OCI-LY7 (cell line): ENCODE results near the gene TMEM258. TPM values are rescaled to one million over a fixed set of nuclear protein-coding genes. Genes with fewer than 3 reads are reported as not detected.

Source experiments
- BruUV-seq: library from RNA; stranded (reverse); fragments of 400-500 nt; replicated peaks from 2 replicates; lab custom pipeline; 2021; lab: Mats Ljungman, UMichigan
- CTCF ChIA-PET: fragments of 300-600 bp; sonication (Branson Sonifier 250); formaldehyde crosslinking; loops from one replicate; lab custom pipeline; 2022; ENCODE audit warnings: antibody characterized with exemption; ENCODE audit not compliant: unreplicated experiment; lab: Charles Lee
- POLR2A ChIA-PET: fragments of 300-600 bp; sonication (Branson Sonifier 250); formaldehyde crosslinking; loops from one replicate; lab custom pipeline; 2022; ENCODE audit warnings: antibody characterized with exemption; lab: Charles Lee
- DNase-seq: peaks from one replicate; pipeline ENCODE4 v3.0.0-alpha.2; 2015; ENCODE audit warnings: low spot score
- H2AFZ ChIP-seq: fragments of 200-600 bp; sonication (generic), shearing (Covaris generic); 2 replicates; pipeline ENCODE4 v1.6.1; 2014; ENCODE audit warnings: mild to moderate bottlenecking, antibody characterized with exemption, low read length, moderate library complexity
- H3K27ac ChIP-seq: fragments of 200-600 bp; sonication (generic); 2 replicates; pipeline ENCODE4 v1.5.1; 2014; ENCODE audit warnings: mixed run types, low read depth, mild to moderate bottlenecking, moderate library complexity, low read length, inconsistent platforms; ENCODE audit not compliant: poor library complexity, severe bottlenecking
- H3K36me3 ChIP-seq: fragments of 200-600 bp; sonication (generic); 2 replicates; pipeline ENCODE4 v1.6.1; 2014; ENCODE audit warnings: mild to moderate bottlenecking, antibody characterized with exemption, low read length, moderate library complexity, mixed read lengths; ENCODE audit not compliant: insufficient read depth
- H3K4me1 ChIP-seq: fragments of 200-600 bp; sonication (generic); 2 replicates; pipeline ENCODE4 v1.5.1; 2014; ENCODE audit warnings: mild to moderate bottlenecking, low read length; ENCODE audit not compliant: insufficient read depth, poor library complexity, severe bottlenecking
- H3K4me2 ChIP-seq: fragments of 200-600 bp; sonication (generic); 2 replicates; pipeline ENCODE4 v1.6.1; 2014; ENCODE audit warnings: mild to moderate bottlenecking, low read length
- H3K4me3 ChIP-seq: fragments of 200-600 bp; sonication (generic); 2 replicates; pipeline ENCODE4 v1.5.1; 2014; ENCODE audit warnings: mild to moderate bottlenecking, low read depth, low read length; ENCODE audit not compliant: poor library complexity, severe bottlenecking
- H3K79me2 ChIP-seq: fragments of 200-600 bp; sonication (generic); 2 replicates; pipeline ENCODE4 v1.6.1; 2016; ENCODE audit warnings: low read depth, mild to moderate bottlenecking, low read length, moderate library complexity, mixed read lengths; ENCODE audit not compliant: insufficient read depth
- H3K9me2 ChIP-seq: fragments of 200-600 bp; sonication (generic); 2 replicates; pipeline ENCODE4 v1.6.1; 2016; ENCODE audit warnings: mild to moderate bottlenecking, low read length, mixed read lengths; ENCODE audit not compliant: insufficient read depth
- H3K9me3 ChIP-seq: fragments of 200-600 bp; sonication (generic); 2 replicates; pipeline ENCODE4 v1.6.1; 2014; ENCODE audit warnings: mild to moderate bottlenecking, mixed run types, low read length, mixed read lengths
- H4K20me1 ChIP-seq: fragments of 200-600 bp; sonication (generic); 2 replicates; pipeline ENCODE4 v1.6.1; 2014; ENCODE audit warnings: mild to moderate bottlenecking, antibody characterized with exemption, low read length, moderate library complexity, mixed read lengths; ENCODE audit not compliant: insufficient read depth
- CTCF ChIP-seq: fragments of 200-600 bp; sonication (generic); conservative IDR thresholded peaks from 2 replicates; pipeline ENCODE4 v1.5.1; 2014; ENCODE audit warnings: mild to moderate bottlenecking, antibody characterized with exemption, low read length, moderate library complexity, mixed read lengths
- EZH2phosphoT487 ChIP-seq: fragments of 200-600 bp; sonication (generic); IDR thresholded peaks from 2 replicates; pipeline ENCODE4 v1.6.1; 2018; ENCODE audit warnings: low read depth, borderline replicate concordance, mild to moderate bottlenecking, mixed run types, antibody characterized with exemption, low read length, moderate library complexity, mixed read lengths
- intact Hi-C: fragments of 100-400 bp; cut with micrococcal nuclease; formaldehyde crosslinking; loops from one replicate; pipeline ENCODE4 v1.10.0; 2022; ENCODE audit not compliant: unreplicated experiment
- total RNA-seq, 2 experiments: library from RNA; depleted of rRNA in 1 of 2; stranded (reverse); fragments of >200 nt in 1 of 2; shearing (Covaris generic) in 1 of 2; gene quantifications; 2 replicates each; pipeline ENCODE4 v1.2.3, GENCODE V29; 2014 to 2022

TMEM258 gene
- total RNA-seq, 2 experiments from 2014 or later: 174 TPM

DNA sequence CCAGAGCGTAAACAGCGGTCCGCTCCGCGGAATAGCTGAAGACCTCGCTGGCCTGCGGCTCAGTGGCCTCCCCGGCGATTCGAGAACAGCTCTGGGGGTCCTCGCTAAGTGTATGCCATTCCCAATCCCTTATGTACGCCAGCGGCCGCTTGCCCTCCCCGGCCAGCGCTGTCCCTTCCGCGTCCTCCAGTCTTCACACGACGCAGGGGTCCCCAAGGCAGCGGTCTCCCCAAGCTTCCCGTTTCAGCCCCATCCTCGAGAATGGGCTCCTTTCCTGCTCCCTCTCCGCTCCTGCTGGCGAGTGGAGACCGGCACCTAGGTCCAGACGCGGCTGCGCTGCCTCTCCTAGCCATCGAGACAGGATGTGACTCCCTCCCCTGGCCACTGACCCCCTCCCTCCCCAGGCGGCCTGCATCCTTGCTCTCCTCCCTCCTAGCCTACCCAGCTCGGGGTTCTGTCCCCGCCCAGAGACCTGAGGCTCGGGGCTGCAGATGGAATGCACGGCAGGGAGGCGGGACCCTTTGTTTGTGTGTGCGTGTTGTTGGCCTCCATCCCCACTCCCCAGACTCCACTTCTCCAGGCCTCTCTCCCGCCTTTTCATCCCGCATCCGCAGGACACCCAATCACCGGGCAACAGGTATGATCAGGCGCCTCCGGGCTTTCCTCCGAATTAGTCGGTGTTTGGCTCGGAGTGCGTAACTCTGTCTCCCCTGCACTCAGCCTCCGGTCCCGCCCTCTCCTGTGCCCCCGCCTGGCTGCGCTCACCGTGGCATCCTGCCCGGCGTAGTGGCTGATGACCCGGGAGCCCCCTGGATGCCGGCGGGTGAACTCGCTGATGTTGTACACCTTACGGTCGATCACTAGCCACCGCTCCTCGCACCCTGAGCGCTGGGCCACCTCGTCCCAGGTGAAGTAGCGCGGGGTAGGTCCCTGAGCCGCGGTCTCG lies 23.7 kb upstream of the TMEM258 start:
- H3K79me2 ChIP-seq: no peaks in the 10 kb centered on the region
- H3K36me3 ChIP-seq: no peaks in the 10 kb centered on the region
- H4K20me1 ChIP-seq: no peaks in the 10 kb centered on the region
- no peak for DNase-seq
- no peaks in the 10 kb centered on the region for H3K9me3 ChIP-seq
- ChIA-PET CTCF (no interaction called here), POLR2A (interaction anchor here (0.6 kb wide), 1 partner anchor 274 kb away, joined by 3 read pairs; no protein-coding TSS in a partner anchor)
- peak overlapping the region; percentile 54; the same call in 1 of the 2 replicates for H3K4me2 ChIP-seq
- TF ChIP-seq EZH2phosphoT487 (no peak), CTCF (no peak)
- H3K9me2 ChIP-seq: no peaks in the 10 kb centered on the region
- no peak overlapping the region for H2AFZ ChIP-seq
- no peak overlapping the region for H3K4me3 ChIP-seq
- H3K27ac ChIP-seq: no peak overlapping the region
- intact Hi-C loops: no loop called here
- no TSS peak for BruUV-seq
- H3K4me1 ChIP-seq: no peaks in the 10 kb centered on the region

DNA sequence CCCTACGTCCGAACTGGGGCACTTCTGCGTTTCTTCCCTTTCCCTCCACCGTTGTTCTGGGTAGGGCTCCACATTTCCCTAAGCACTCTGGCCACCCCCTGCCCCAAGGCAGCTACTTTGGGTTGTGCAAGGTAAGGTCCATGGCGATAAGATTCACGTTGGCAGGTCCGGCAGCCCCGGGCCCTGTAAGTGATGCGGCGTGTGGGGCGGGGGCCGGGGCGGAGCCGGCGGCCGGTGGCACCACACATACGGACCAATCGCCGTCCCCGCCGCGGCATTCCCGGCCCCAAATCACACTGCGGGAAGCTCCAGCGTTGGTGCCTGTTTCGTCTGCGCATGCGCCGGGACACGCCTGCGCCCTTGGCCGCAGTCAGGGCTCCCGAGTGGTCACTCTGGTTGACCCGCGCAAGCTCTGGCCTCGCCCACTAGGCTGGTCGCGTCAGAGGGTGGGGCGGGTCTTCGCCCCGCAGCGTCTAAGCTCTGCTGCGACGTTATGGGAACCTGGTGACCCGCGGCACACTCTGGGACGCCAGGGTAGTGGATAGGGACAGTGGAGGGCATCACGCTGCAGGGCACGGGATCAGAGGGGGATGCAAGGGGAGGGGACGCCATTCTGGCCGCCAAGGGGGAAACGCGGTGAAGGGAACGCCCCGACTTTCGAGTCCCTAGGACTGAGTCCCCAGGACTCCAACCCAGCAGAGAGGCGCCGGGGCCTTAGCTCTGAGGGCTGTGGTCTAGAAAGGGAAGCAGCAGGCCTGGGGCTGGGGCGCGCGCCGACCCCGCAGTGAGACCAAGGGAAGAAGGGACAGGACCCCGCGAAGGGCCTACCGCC lies 22.8 kb upstream of the TMEM258 start:
- CTCF ChIA-PET: interaction anchor here (0.7 kb wide), 1 partner anchor 16 kb away, joined by 3 read pairs; no protein-coding TSS in a partner anchor
- Histone ChIP-seq H4K20me1 (no peaks in the 10 kb centered on the region), H3K27ac (no peak overlapping the region), H3K9me3 (no peaks in the 10 kb centered on the region), H3K4me2 (peak overlapping the region; percentile 54; the same call in 1 of the 2 replicates), H2AFZ (no peak overlapping the region), H3K4me3 (no peak overlapping the region), H3K36me3 (no peaks in the 10 kb centered on the region), H3K79me2 (no peaks in the 10 kb centered on the region), H3K9me2 (no peaks in the 10 kb centered on the region), H3K4me1 (no peaks in the 10 kb centered on the region)
- POLR2A ChIA-PET: interaction anchor here (0.6 kb wide), 1 partner anchor 275 kb away, joined by 3 read pairs; no protein-coding TSS in a partner anchor
- DNase-seq: no peak
- BruUV-seq: no TSS peak
- intact Hi-C loops: no loop called here
- TF ChIP-seq EZH2phosphoT487 (no peak), CTCF (no peak)
